Hippocampal formation (tissue), 2 donors: ENCODE results near the gene NOP16.
"Not testable (repeated sequence)": the region's sequence is repeated elsewhere in the genome, so short reads cannot be mapped to it uniquely, and the experiment has no call there.

Experiments used
- DNase-seq, 2 donors: peaks; one replicate each; lab custom pipeline; 2025; lab: John Stamatoyannopoulos, UW

The NOP16 gene

GRCh38 chr5:176409765-176410164 lies 21.4 kb upstream of the NOP16 start:
- no peak for DNase-seq

GRCh38 chr5:176408590-176408989 lies 20.2 kb upstream of the NOP16 start:
- DNase-seq: no peak

- not testable (repeated sequence) for DNase-seq
These were observed 19.8 kb upstream of the NOP16 start for GRCh38 chr5:176408252-176408573.

GRCh38 chr5:176407456-176408251 lies 19.3 kb upstream of the NOP16 start:
- DNase-seq: no peak

GRCh38 chr5:176406436-176407052 lies 18.1 kb upstream of the NOP16 start:
- DNase-seq: no peak

GRCh38 chr5:176405656-176406435 lies 17.4 kb upstream of the NOP16 start:
- DNase-seq: no peak

GRCh38 chr5:176401281-176402205 lies 13.1 kb upstream of the NOP16 start:
- DNase-seq: no peak

GRCh38 chr5:176400382-176401156 lies 12.2 kb upstream of the NOP16 start:
- no peak for DNase-seq

- DNase-seq: no peak
These were observed 9.5 kb upstream of the NOP16 start for GRCh38 chr5:176397736-176398420.

GRCh38 chr5:176396330-176396729 lies 7.9 kb upstream of the NOP16 start:
- no peak for DNase-seq

GRCh38 chr5:176394881-176395675 lies 6.7 kb upstream of the NOP16 start:
- no peak for DNase-seq

- no peak for DNase-seq
These were observed 5.7 kb upstream of the NOP16 start for GRCh38 chr5:176394096-176394495.

- no peak for DNase-seq
These were observed 4.1 kb upstream of the NOP16 start for GRCh38 chr5:176392526-176392925.

GRCh38 chr5:176391999-176392398 lies 3.6 kb upstream of the NOP16 start:
- no peak for DNase-seq

GRCh38 chr5:176391479-176391878 lies 3.1 kb upstream of the NOP16 start:
- no peak for DNase-seq

GRCh38 chr5:176389135-176390123 lies 1.0 kb upstream of the NOP16 start:
- DNase-seq: no peak

GRCh38 chr5:176388003-176388443 lies 375 bp downstream of the NOP16 start:
- no peak for DNase-seq

GRCh38 chr5:176387384-176387925 lies 943 bp downstream of the NOP16 start:
- DNase-seq: no peak
